HepG2 (cell line): ENCODE data around the gene DISP1. TPM values are rescaled to one million over a fixed set of nuclear protein-coding genes. Genes with fewer than 3 reads are reported as not detected.
A peak's percentile ranks its signal among the peaks of the same experiment; 100 is the strongest.

Source experiments
- CHD2 ChIP-seq: IDR thresholded peaks from 2 replicates; pipeline ENCODE4 v1.6.1; 2011; ENCODE audit warnings: low read depth, low read length, improper control_type of control experiment
- HBP1 ChIP-seq: IDR thresholded peaks from 2 replicates; pipeline ENCODE4 v1.6.1; 2016; ENCODE audit warnings: low read depth, control low read depth
- HDAC6 ChIP-seq: fragments of 200-600 bp; sonication (generic); IDR thresholded peaks from 2 replicates; pipeline ENCODE4 v1.7.0; 2017; ENCODE audit warnings: mild to moderate bottlenecking, antibody characterized with exemption, low read length, low read depth
- ISX ChIP-seq: sonication (generic); formaldehyde crosslinking; conservative IDR thresholded peaks from 2 replicates; pipeline ENCODE4 v1.5.0; 2020; ENCODE audit warnings: missing genetic modification reagents
- NBN ChIP-seq: fragments of 450-650 bp; conservative IDR thresholded peaks from 2 replicates; pipeline ENCODE4 v1.6.1; 2017
- PHF5A ChIP-seq: IDR thresholded peaks from one replicate; pipeline ENCODE4 v1.6.1; 2018; ENCODE audit warnings: low read depth, missing genetic modification reagents; ENCODE audit not compliant: unreplicated experiment
- RCOR2 ChIP-seq: IDR thresholded peaks from 2 replicates; pipeline ENCODE4 v1.6.1; 2016; ENCODE audit warnings: missing biosample characterization, missing genetic modification reagents
- SOX5 ChIP-seq: IDR thresholded peaks from 2 replicates; pipeline ENCODE4 v1.6.1; 2016; ENCODE audit warnings: borderline replicate concordance
- ZNF333 ChIP-seq: sonication (generic); formaldehyde crosslinking; IDR thresholded peaks from 2 replicates; pipeline ENCODE4 v1.4.0; 2020; ENCODE audit warnings: mild to moderate bottlenecking, missing genetic modification reagents, borderline replicate concordance
- ZNF34 ChIP-seq: sonication (generic); formaldehyde crosslinking; IDR thresholded peaks from 2 replicates; pipeline ENCODE4 v1.4.0; 2020; ENCODE audit warnings: mild to moderate bottlenecking, missing genetic modification reagents, borderline replicate concordance
- ZNF646 ChIP-seq: sonication (generic); formaldehyde crosslinking; IDR thresholded peaks from 2 replicates; pipeline ENCODE4 v1.9.0; 2021; ENCODE audit warnings: mild to moderate bottlenecking, missing genetic modification reagents
- polyA plus RNA-seq, 8 experiments: library from polyadenylated mRNA; depleted of rRNA in 3 of 8; stranded (reverse) in 7 of 8; unstranded in 1 of 8; fragments of >200 nt; fragmentation: Illumina TruSeq in 4 of 8; extraction: Trizol in 4 of 8; gene quantifications; 2 replicates each; pipeline versions ENCODE4 v1.2.1 to v1.2.3, GENCODE V29; 2011 to 2016; ENCODE audit warnings: low read depth in 4 of 8, missing spikeins in 1 of 8, mixed read lengths in 1 of 8; ENCODE audit not compliant: insufficient read depth in 1 of 8
- total RNA-seq, 5 experiments: library from RNA; depleted of rRNA; stranded (reverse); fragments of >200 nt; fragmentation: Illumina TruSeq; extraction: Trizol; gene quantifications; 2 replicates each; pipeline ENCODE4 v1.2.3, GENCODE V29; 2016; ENCODE audit warnings: low read depth in 1 of 5
- TF ChIP-seq, protein P1 (sequence below): sonication (generic); formaldehyde crosslinking; IDR thresholded peaks from 2 replicates; pipeline ENCODE4 v1.5.1; 2020; ENCODE audit warnings: missing genetic modification reagents, mild to moderate bottlenecking, borderline replicate concordance
- TF ChIP-seq, protein P2 (sequence below): sonication (generic); formaldehyde crosslinking; IDR thresholded peaks from 2 replicates; pipeline ENCODE4 v1.8.1; 2023; ENCODE audit warnings: mild to moderate bottlenecking, missing genetic modification reagents
- TF ChIP-seq, protein P3 (sequence below): sonication (generic); formaldehyde crosslinking; conservative IDR thresholded peaks from 2 replicates; pipeline ENCODE4 v1.4.0; 2020; ENCODE audit warnings: missing genetic modification reagents

DISP1 gene
- total and polyA plus RNA-seq, 2 of the 13 experiments (the other 11 are each of a cell fraction or from before 2014, with no cell fraction given), result 1.9 to 2.0 TPM

DNA sequence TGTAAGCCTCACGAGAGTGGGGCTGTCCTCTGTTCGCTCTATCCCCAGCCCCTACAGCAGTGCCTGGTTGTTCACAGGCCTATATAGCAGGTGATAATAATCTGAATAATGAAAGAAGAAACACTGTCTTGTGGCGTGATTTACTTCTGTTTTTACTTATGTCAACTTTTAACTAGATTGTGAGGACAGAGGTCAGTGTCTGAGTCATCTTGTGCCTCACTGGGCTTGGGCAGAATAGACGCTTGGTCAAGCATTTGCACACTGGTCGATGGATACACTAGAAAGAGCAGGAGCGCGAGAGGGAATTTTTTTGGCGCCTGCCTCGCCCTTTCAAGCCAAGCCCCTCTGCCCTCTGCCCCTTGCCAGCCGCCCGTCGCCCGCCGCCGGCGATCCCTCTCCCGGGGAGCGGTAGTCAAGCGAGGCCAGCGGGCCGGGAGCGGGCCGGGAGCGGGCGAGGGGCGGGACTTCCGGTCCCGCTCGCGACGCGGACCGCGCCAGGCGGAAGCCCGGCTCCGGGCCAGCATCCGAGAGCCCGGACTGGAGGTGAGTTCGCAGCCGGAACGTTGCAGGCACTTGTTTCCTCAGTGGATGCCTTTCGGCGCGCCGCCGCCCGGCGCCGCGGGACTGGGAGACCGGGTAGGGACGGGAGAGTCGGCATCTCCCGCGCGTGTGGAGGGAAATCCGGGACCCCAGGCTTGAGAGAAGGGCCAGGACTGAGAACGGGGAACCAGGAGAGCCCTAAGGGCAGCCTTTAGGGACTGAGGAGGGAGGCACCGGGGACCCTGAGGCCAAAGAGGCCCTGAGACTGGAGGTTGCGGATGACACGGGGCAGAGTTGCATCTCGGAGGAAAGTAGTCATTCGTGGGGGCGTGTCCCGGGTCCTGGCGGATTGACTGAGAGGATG, at the start of gene DISP1 (continued):
- TF ChIP-seq, protein P1, sequence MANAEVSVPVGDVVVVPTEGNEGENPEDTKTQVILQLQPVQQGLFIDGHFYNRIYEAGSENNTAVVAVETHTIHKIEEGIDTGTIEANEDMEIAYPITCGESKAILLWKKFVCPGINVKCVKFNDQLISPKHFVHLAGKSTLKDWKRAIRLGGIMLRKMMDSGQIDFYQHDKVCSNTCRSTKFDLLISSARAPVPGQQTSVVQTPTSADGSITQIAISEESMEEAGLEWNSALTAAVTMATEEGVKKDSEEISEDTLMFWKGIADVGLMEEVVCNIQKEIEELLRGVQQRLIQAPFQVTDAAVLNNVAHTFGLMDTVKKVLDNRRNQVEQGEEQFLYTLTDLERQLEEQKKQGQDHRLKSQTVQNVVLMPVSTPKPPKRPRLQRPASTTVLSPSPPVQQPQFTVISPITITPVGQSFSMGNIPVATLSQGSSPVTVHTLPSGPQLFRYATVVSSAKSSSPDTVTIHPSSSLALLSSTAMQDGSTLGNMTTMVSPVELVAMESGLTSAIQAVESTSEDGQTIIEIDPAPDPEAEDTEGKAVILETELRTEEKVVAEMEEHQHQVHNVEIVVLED, result peak; percentile 38; the same call in 1 of the 2 replicates
- TF ChIP-seq PHF5A (CRISPR knock-in tag) (no peak), NBN (no peak), RCOR2 (CRISPR knock-in tag) (no peak), CHD2 (0 out of 2 replicates have a peak, but pooled peaks have one; percentile 25), HBP1 (CRISPR knock-in tag) (no peak), ZNF333 (CRISPR knock-in tag) (no peak), ZNF646 (no peak), ISX (CRISPR knock-in tag) (no peak), ZNF34 (CRISPR knock-in tag) (no peak), HDAC6 (no peak), SOX5 (CRISPR knock-in tag) (no peak)
- TF ChIP-seq, protein P2, sequence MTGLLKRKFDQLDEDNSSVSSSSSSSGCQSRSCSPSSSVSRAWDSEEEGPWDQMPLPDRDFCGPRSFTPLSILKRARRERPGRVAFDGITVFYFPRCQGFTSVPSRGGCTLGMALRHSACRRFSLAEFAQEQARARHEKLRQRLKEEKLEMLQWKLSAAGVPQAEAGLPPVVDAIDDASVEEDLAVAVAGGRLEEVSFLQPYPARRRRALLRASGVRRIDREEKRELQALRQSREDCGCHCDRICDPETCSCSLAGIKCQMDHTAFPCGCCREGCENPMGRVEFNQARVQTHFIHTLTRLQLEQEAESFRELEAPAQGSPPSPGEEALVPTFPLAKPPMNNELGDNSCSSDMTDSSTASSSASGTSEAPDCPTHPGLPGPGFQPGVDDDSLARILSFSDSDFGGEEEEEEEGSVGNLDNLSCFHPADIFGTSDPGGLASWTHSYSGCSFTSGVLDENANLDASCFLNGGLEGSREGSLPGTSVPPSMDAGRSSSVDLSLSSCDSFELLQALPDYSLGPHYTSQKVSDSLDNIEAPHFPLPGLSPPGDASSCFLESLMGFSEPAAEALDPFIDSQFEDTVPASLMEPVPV, result peak; percentile 37; the same call in 1 of the 2 replicates
- TF ChIP-seq, protein P3, sequence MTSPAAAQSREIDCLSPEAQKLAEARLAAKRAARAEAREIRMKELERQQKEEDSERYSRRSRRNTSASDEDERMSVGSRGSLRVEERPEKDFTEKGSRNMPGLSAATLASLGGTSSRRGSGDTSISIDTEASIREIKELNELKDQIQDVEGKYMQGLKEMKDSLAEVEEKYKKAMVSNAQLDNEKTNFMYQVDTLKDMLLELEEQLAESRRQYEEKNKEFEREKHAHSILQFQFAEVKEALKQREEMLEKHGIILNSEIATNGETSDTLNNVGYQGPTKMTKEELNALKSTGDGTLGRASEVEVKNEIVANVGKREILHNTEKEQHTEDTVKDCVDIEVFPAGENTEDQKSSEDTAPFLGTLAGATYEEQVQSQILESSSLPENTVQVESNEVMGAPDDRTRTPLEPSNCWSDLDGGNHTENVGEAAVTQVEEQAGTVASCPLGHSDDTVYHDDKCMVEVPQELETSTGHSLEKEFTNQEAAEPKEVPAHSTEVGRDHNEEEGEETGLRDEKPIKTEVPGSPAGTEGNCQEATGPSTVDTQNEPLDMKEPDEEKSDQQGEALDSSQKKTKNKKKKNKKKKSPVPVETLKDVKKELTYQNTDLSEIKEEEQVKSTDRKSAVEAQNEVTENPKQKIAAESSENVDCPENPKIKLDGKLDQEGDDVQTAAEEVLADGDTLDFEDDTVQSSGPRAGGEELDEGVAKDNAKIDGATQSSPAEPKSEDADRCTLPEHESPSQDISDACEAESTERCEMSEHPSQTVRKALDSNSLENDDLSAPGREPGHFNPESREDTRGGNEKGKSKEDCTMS, result no peak
